ENCODE data around the gene THSD7A.
"Not testable (repeated sequence)": the region's sequence is repeated elsewhere in the genome, so short reads cannot be mapped to it uniquely, and the experiment has no call there.

The THSD7A gene

GRCh38 chr7:11458736-11459483 is 373.1 kb downstream of the THSD7A start:
- Mint-ChIP-seq H3K4me1 (no peaks in the 10 kb centered on the region), H3K9me3 (peaks cover 10% of the 10 kb centered on the region), H3K27ac (ENCODE audit: low read depth) (no peak overlapping the region), H3K27me3 (no peaks in the 10 kb centered on the region), H3K36me3 (ENCODE audit: insufficient read depth) (no peaks in the 10 kb centered on the region), H3K4me3 (no peak overlapping the region)
- DNase-seq (ENCODE audit: low spot score in 2 of 2) (no peak), ATAC-seq (replicated peaks; ENCODE audit: extremely low read depth, poor library complexity, severe bottlenecking) (no peak)

GRCh38 chr7:11457419-11457818 is 374.6 kb downstream of the THSD7A start:
- Mint-ChIP-seq H3K4me1 (no peaks in the 10 kb centered on the region), H3K27ac (ENCODE audit: low read depth) (no peak overlapping the region), H3K9me3 (peaks cover 10% of the 10 kb centered on the region), H3K36me3 (ENCODE audit: insufficient read depth) (no peaks in the 10 kb centered on the region), H3K27me3 (no peaks in the 10 kb centered on the region), H3K4me3 (no peak overlapping the region)
- DNase-seq (ENCODE audit: low spot score in 2 of 2) (no peak), ATAC-seq (replicated peaks; ENCODE audit: extremely low read depth, poor library complexity, severe bottlenecking) (no peak)

DNA sequence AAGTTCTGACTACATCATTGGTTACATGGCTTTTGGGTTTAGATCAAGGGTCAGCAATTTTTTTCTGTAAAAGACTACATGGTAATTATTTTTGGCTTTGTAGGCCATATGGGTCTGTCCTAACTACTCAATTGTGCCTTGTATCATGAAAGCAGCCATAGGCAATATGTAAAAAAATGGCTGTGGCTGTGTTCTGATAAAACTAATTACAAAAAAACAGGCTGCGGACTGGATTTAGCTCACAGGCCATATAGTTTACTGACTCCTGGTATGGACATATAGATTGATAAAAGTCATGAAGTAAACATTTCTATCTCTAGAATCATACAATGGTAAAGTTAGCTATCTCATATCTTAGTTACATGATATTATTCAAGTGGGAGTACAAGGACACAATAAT is 375.4 kb downstream of the THSD7A start:
- Mint-ChIP-seq H3K27ac (ENCODE audit: low read depth) (no peak overlapping the region), H3K27me3 (no peaks in the 10 kb centered on the region), H3K36me3 (ENCODE audit: insufficient read depth) (no peaks in the 10 kb centered on the region), H3K4me1 (no peaks in the 10 kb centered on the region), H3K9me3 (peaks cover 15% of the 10 kb centered on the region), H3K4me3 (no peak overlapping the region)
- ATAC-seq (replicated peaks; ENCODE audit: extremely low read depth, poor library complexity, severe bottlenecking), result no peak
- no peak for DNase-seq (ENCODE audit: low spot score in 2 of 2)

DNA sequence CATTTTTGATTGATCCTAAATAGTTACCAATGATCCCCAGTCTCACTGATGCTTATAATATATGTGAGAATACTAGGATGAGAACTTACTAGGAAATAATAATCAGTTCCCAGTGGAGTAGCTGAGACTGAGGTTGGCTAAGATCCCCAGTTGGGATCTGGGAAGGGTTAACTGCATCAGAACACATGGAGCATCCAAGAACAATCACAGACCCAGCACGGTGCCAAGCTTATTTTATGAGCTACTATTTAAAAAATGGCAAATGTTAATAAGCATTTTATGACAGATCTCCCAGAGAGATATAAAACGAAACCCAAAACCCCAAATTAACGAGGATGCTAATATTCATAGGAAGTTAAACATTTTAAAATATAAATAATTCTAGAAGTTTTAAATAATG is 379.5 kb downstream of the THSD7A start:
- no peaks in the 10 kb centered on the region for H3K27me3 Mint-ChIP-seq
- ATAC-seq (replicated peaks; ENCODE audit: extremely low read depth, poor library complexity, severe bottlenecking) (no peak), DNase-seq (ENCODE audit: low spot score in 2 of 2) (no peak)
- peaks cover 6% of the 10 kb centered on the region for H3K9me3 Mint-ChIP-seq
- H3K36me3 Mint-ChIP-seq (ENCODE audit: insufficient read depth), result no peaks in the 10 kb centered on the region
- no peak overlapping the region for H3K27ac Mint-ChIP-seq (ENCODE audit: low read depth)
- no peaks in the 10 kb centered on the region for H3K4me1 Mint-ChIP-seq
- no peak overlapping the region for H3K4me3 Mint-ChIP-seq

- Mint-ChIP-seq H3K36me3 (ENCODE audit: insufficient read depth) (no peaks in the 10 kb centered on the region), H3K9me3 (peaks cover 5% of the 10 kb centered on the region), H3K4me1 (no peaks in the 10 kb centered on the region), H3K27me3 (no peaks in the 10 kb centered on the region), H3K27ac (ENCODE audit: low read depth) (no peak overlapping the region), H3K4me3 (no peak overlapping the region)
- ATAC-seq (replicated peaks; ENCODE audit: extremely low read depth, poor library complexity, severe bottlenecking) (no peak), DNase-seq (ENCODE audit: low spot score in 2 of 2) (no peak)
These were observed 381.7 kb downstream of the THSD7A start for GRCh38 chr7:11450281-11450680.

- Mint-ChIP-seq H3K27ac (ENCODE audit: low read depth) (no peak overlapping the region), H3K4me3 (no peak overlapping the region), H3K4me1 (no peaks in the 10 kb centered on the region), H3K9me3 (peaks cover 5% of the 10 kb centered on the region), H3K36me3 (ENCODE audit: insufficient read depth) (no peaks in the 10 kb centered on the region), H3K27me3 (no peaks in the 10 kb centered on the region)
- ATAC-seq (replicated peaks; ENCODE audit: extremely low read depth, poor library complexity, severe bottlenecking) (no peak), DNase-seq (ENCODE audit: low spot score in 2 of 2) (no peak)
These were observed 382.7 kb downstream of the THSD7A start for GRCh38 chr7:11449316-11449715.

GRCh38 chr7:11448323-11448722 is 383.7 kb downstream of the THSD7A start:
- DNase-seq (ENCODE audit: low spot score in 2 of 2) (no peak), ATAC-seq (replicated peaks; ENCODE audit: extremely low read depth, poor library complexity, severe bottlenecking) (no peak)
- Mint-ChIP-seq H3K36me3 (ENCODE audit: insufficient read depth) (peaks cover 1% of the 10 kb centered on the region), H3K4me3 (no peak overlapping the region), H3K4me1 (no peaks in the 10 kb centered on the region), H3K9me3 (peaks cover 5% of the 10 kb centered on the region), H3K27me3 (no peaks in the 10 kb centered on the region), H3K27ac (ENCODE audit: low read depth) (no peak overlapping the region)

DNA sequence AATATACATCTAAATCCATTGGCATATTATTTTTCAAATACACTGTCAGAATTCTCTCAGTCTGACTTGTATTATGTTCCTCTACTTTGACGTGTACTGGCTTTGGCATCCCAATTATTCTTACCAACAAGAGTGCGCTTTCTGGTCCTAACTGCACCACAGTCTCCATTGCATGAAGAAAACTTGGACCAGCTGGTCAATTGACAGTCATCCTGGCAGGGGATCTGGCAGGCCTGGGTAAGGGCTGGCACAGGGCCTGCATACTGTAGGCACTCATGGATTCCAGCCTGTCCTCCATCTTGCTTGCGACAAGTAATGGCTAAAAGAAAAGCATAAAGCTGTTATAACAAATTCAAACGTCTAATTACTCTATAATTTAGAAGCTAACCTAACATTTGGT is 384.9 kb downstream of the THSD7A start:
- ATAC-seq (replicated peaks; ENCODE audit: extremely low read depth, poor library complexity, severe bottlenecking), result no peak
- Mint-ChIP-seq H3K36me3 (ENCODE audit: insufficient read depth) (peaks cover 3% of the 10 kb centered on the region), H3K4me3 (no peak overlapping the region), H3K27me3 (no peaks in the 10 kb centered on the region), H3K27ac (ENCODE audit: low read depth) (no peak overlapping the region), H3K9me3 (peaks cover 5% of the 10 kb centered on the region), H3K4me1 (no peaks in the 10 kb centered on the region)
- no peak for DNase-seq (ENCODE audit: low spot score in 2 of 2)

- not testable (repeated sequence) for H3K4me3 Mint-ChIP-seq; H3K27me3 Mint-ChIP-seq; DNase-seq (ENCODE audit: low spot score in 2 of 2); H3K27ac Mint-ChIP-seq (ENCODE audit: low read depth); H3K4me1 Mint-ChIP-seq; H3K36me3 Mint-ChIP-seq (ENCODE audit: insufficient read depth); ATAC-seq (replicated peaks; ENCODE audit: extremely low read depth, poor library complexity, severe bottlenecking); H3K9me3 Mint-ChIP-seq
These were observed 388.1 kb downstream of the THSD7A start for GRCh38 chr7:11443934-11444333.

GRCh38 chr7:11437994-11438393 is 394.0 kb downstream of the THSD7A start:
- Mint-ChIP-seq H3K27me3 (no peaks in the 10 kb centered on the region), H3K36me3 (ENCODE audit: insufficient read depth) (peaks cover 2% of the 10 kb centered on the region)

DNA sequence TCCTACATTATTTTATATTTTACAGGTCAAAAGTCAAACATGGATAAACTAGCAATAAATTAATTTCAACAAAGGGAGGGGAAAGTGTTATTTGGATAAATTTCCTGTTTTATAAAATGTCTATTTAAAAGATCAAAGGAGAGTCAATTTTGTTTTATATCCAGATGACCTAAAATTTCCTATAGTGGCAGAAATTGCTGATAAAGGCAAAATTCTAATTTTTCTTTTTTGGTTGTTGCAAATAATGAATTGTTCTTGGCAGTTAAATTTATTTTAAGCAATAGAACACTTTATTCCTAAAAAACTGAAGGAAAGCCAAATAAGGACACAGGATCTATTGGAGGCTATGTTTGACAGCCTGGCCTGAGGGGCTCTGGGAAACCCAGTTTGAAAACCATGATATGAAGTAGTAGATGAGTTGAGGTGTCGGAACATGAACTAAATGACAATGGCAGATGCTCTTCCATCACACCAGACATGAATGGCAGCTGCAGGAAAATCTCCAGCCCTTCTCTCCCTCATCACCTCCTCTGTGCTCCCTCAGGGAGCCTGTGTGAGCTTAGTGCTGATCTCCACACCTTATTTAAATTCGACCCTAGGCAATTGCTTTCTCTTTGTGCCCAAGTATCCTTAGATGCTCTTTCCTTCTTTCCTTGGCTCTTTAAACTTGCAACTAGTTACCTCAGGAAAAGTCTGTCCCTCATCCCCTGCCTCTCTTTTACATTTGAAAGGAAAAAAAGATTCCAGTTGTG is 395.0 kb downstream of the THSD7A start:
- H3K36me3 Mint-ChIP-seq (ENCODE audit: insufficient read depth), result no peaks in the 10 kb centered on the region
- ATAC-seq (replicated peaks; ENCODE audit: extremely low read depth, poor library complexity, severe bottlenecking), result no peak

More at GRCh38 chr7:11437994-11438393, 394.0 kb downstream of the THSD7A start:
- no peaks in the 10 kb centered on the region for H3K4me1 Mint-ChIP-seq
- DNase-seq (ENCODE audit: low spot score in 2 of 2) (no peak), ATAC-seq (replicated peaks; ENCODE audit: extremely low read depth, poor library complexity, severe bottlenecking) (no peak)
- H3K27ac Mint-ChIP-seq (ENCODE audit: low read depth), result no peak overlapping the region
- H3K4me3 Mint-ChIP-seq, result no peak overlapping the region
- peaks cover 6% of the 10 kb centered on the region for H3K9me3 Mint-ChIP-seq

GRCh38 chr7:11436316-11436715 is 395.7 kb downstream of the THSD7A start:
- H3K27ac Mint-ChIP-seq (ENCODE audit: low read depth), result no peak overlapping the region
- no peaks in the 10 kb centered on the region for H3K36me3 Mint-ChIP-seq (ENCODE audit: insufficient read depth)
- H3K27me3 Mint-ChIP-seq, result no peaks in the 10 kb centered on the region
- DNase-seq (ENCODE audit: low spot score in 2 of 2) (no peak), ATAC-seq (replicated peaks; ENCODE audit: extremely low read depth, poor library complexity, severe bottlenecking) (no peak)
- no peaks in the 10 kb centered on the region for H3K4me1 Mint-ChIP-seq
- H3K4me3 Mint-ChIP-seq, result no peak overlapping the region
- H3K9me3 Mint-ChIP-seq, result peaks cover 6% of the 10 kb centered on the region

More for the DNA sequence above, 395.0 kb downstream of the THSD7A start:
- Mint-ChIP-seq H3K27me3 (no peaks in the 10 kb centered on the region), H3K9me3 (peaks cover 6% of the 10 kb centered on the region), H3K4me1 (no peaks in the 10 kb centered on the region), H3K4me3 (no peak overlapping the region), H3K27ac (ENCODE audit: low read depth) (no peak overlapping the region)
- no peak for DNase-seq (ENCODE audit: low spot score in 2 of 2)

DNA sequence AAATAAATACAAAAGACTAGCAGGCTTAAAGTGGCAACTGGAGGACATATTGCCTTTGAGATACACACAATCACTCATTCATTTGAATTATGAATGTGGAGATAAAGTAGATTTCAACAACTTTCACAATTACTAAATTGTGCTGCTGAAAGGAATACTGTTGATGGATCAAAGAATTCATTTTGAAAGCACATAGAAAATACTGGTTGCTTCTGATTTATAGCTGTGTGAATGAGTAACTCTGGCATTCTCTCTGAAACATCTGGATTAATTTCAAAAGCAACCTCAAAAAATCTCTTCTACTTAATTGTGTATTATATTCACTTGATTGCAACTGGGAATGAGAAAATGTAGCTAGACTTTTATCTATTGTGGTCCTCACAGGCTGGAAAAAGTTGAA is 397.6 kb downstream of the THSD7A start:
- Mint-ChIP-seq H3K27ac (ENCODE audit: low read depth) (no peak overlapping the region), H3K9me3 (peaks cover 6% of the 10 kb centered on the region), H3K4me3 (no peak overlapping the region), H3K36me3 (ENCODE audit: insufficient read depth) (no peaks in the 10 kb centered on the region), H3K4me1 (no peaks in the 10 kb centered on the region), H3K27me3 (no peaks in the 10 kb centered on the region)
- DNase-seq (ENCODE audit: low spot score in 2 of 2) (no peak), ATAC-seq (replicated peaks; ENCODE audit: extremely low read depth, poor library complexity, severe bottlenecking) (no peak)
